Stimulated activated CD4-positive, alpha-beta T cell treated with anti-CD3 and anti-CD28 coated beads, Interleukin-4, amount 100 ng/mL, for 4 hours (primary cell): ENCODE results near the gene ADD2.
"Not testable (repeated sequence)": the region's sequence is repeated elsewhere in the genome, so short reads cannot be mapped to it uniquely, and the experiment has no call there.

Source experiments
- DNase-seq, 2 experiments: peaks; one replicate each; pipeline ENCODE4 v3.0.0-alpha.2; 2020

ADD2 gene

GRCh38 chr2:70767699-70768589 is at the start of gene ADD2:
TSS of gene ADD2 (minus strand) at chr2:70768200. CDS start at chr2:70706408, 61,792 bp downstream.
- peak; percentile 27 to 43 for DNase-seq

GRCh38 chr2:70817284-70817954 is 49.4 kb upstream of the ADD2 start:
- no peak for DNase-seq

GRCh38 chr2:70816726-70817125 is 48.7 kb upstream of the ADD2 start:
- DNase-seq: no peak

- DNase-seq: no peak
Observed at GRCh38 chr2:70808983-70809958, 41.3 kb upstream of the ADD2 start.

GRCh38 chr2:70807828-70808118 is 39.8 kb upstream of the ADD2 start:
- no peak for DNase-seq

- DNase-seq: no peak
Observed at GRCh38 chr2:70807102-70807827, 39.3 kb upstream of the ADD2 start.

GRCh38 chr2:70806620-70807019 is 38.6 kb upstream of the ADD2 start:
- DNase-seq: no peak

- DNase-seq: no peak
Observed at GRCh38 chr2:70806013-70806412, 38.0 kb upstream of the ADD2 start.

GRCh38 chr2:70801607-70802263 is 33.7 kb upstream of the ADD2 start:
- no peak for DNase-seq

GRCh38 chr2:70799706-70800105 is 31.7 kb upstream of the ADD2 start:
- DNase-seq: no peak

GRCh38 chr2:70797996-70798395 is 30.0 kb upstream of the ADD2 start:
- not testable (repeated sequence) for DNase-seq

- no peak for DNase-seq
Observed at GRCh38 chr2:70797506-70797905, 29.5 kb upstream of the ADD2 start.

- no peak for DNase-seq
Observed at GRCh38 chr2:70796262-70796661, 28.3 kb upstream of the ADD2 start.

- DNase-seq: no peak
Observed at GRCh38 chr2:70795164-70795995, 27.4 kb upstream of the ADD2 start.

- DNase-seq: no peak
Observed at GRCh38 chr2:70793450-70793849, 25.4 kb upstream of the ADD2 start.

- DNase-seq: no peak
Observed at GRCh38 chr2:70790136-70790828, 22.3 kb upstream of the ADD2 start, which contains the start of gene FIGLA. TSS of gene FIGLA (minus strand) at chr2:70790643. CDS start at chr2:70790638, 5 bp downstream.

GRCh38 chr2:70789304-70790135 is 21.5 kb upstream of the ADD2 start:
- peak; percentile 64 to 70 for DNase-seq

- peak; percentile 21 to 45 for DNase-seq
Observed at GRCh38 chr2:70785137-70785911, 17.3 kb upstream of the ADD2 start.
